Endodermal cell (in vitro differentiated cells): ENCODE measurements around the gene SFMBT2. TPM values are rescaled to one million over a fixed set of nuclear protein-coding genes. Genes with fewer than 3 reads are reported as not detected.

Experiments used
- DNase-seq: peaks from one replicate; pipeline ENCODE4 v3.0.0-alpha.2; 2017
- H3K27ac ChIP-seq: 2 replicates; pipeline ENCODE4 v1.5.1; 2013; ENCODE audit warnings: mild to moderate bottlenecking, low read depth, low read length, moderate library complexity
- H3K27me3 ChIP-seq: 2 replicates; pipeline ENCODE4 v1.6.1; 2013; ENCODE audit warnings: mild to moderate bottlenecking, low read length, moderate library complexity; ENCODE audit not compliant: insufficient read depth, control insufficient read depth, poor library complexity, severe bottlenecking
- H3K36me3 ChIP-seq: 2 replicates; pipeline ENCODE4 v1.7.0; 2013; ENCODE audit warnings: mild to moderate bottlenecking, low read length, moderate library complexity; ENCODE audit not compliant: control insufficient read depth, insufficient read depth
- H3K4me1 ChIP-seq: one replicate; pipeline ENCODE4 v1.7.0; 2013; ENCODE audit warnings: low read length; ENCODE audit not compliant: control insufficient read depth, insufficient read depth
- H3K4me3 ChIP-seq: 2 replicates; pipeline ENCODE4 v1.5.1; 2013; ENCODE audit warnings: mild to moderate bottlenecking, low read length, moderate library complexity
- H3K9ac ChIP-seq: 2 replicates; pipeline ENCODE4 v1.6.1; 2013; ENCODE audit warnings: mild to moderate bottlenecking, low read length, moderate library complexity; ENCODE audit not compliant: poor library complexity, severe bottlenecking; ENCODE audit errors: extremely low read depth
- H3K9me3 ChIP-seq: 2 replicates; pipeline ENCODE4 v1.6.1; 2013; ENCODE audit warnings: mild to moderate bottlenecking, low read length, moderate library complexity; ENCODE audit not compliant: control insufficient read depth
- H3K27ac Mint-ChIP-seq: 2 replicates; pipeline ENCODE4 v1.8.0; 2020; ENCODE audit warnings: mixed read lengths
- H3K27me3 Mint-ChIP-seq: 2 replicates; pipeline ENCODE4 v1.8.0; 2021; ENCODE audit warnings: mild to moderate bottlenecking, mixed read lengths; ENCODE audit not compliant: insufficient read depth
- H3K36me3 Mint-ChIP-seq: 2 replicates; pipeline ENCODE4 v1.8.0; 2020; ENCODE audit warnings: low read depth, mixed read lengths
- H3K4me1 Mint-ChIP-seq: 2 replicates; pipeline ENCODE4 v1.8.0; 2020; ENCODE audit warnings: mixed read lengths
- H3K4me3 Mint-ChIP-seq: 2 replicates; pipeline ENCODE4 v1.8.0; 2020; ENCODE audit warnings: mild to moderate bottlenecking, moderate library complexity, mixed read lengths
- H3K9me3 Mint-ChIP-seq: 2 replicates; pipeline ENCODE4 v1.8.0; 2020; ENCODE audit warnings: mild to moderate bottlenecking, mixed read lengths
- WGBS, 2 experiments: methylation state at CpG; one replicate each; pipeline versions ENCODE4 v1.1.5 to v1.1.7; 2013; ENCODE audit warnings: missing lambda C conversion rate in 2 of 2, mixed read lengths in 1 of 2; ENCODE audit not compliant: insufficient coverage in 1 of 2, insufficient read length in 1 of 2; 5-methylcytosine and 5-hydroxymethylcytosine counted together
- total RNA-seq, 2 donors: library from RNA; stranded (reverse); fragmentation: NEBNext Ultra II Directional in 1 of 2; extraction: Animal tissue kit (Norgen Biotek cat#: 25700) in 1 of 2; gene quantifications; 2 replicates in 1 of 2; 3 replicates in 1 of 2; pipeline ENCODE4 v1.2.1, GENCODE V29; 2021
- TF ChIP-seq, protein P1 (sequence below): fragments of 200-600 bp; sonication (generic); conservative IDR thresholded peaks from 2 replicates; pipeline ENCODE4 v1.5.0; 2021; ENCODE audit warnings: antibody characterized with exemption, mild to moderate bottlenecking

The SFMBT2 gene
- total RNA-seq, 2 donors from 2014 or later, result 3.9 to 5.3 TPM

- H3K9me3 ChIP-seq, result no peaks in the 10 kb centered on the region
- no peak overlapping the region for H3K4me3 Mint-ChIP-seq
- no peaks in the 10 kb centered on the region for H3K36me3 ChIP-seq
- H3K4me1 ChIP-seq, result no peaks in the 10 kb centered on the region
- H3K27me3 ChIP-seq, result no peaks in the 10 kb centered on the region
- DNase-seq, result no peak
- H3K4me1 Mint-ChIP-seq, result peaks cover 6% of the 10 kb centered on the region
- no peak overlapping the region for H3K27ac Mint-ChIP-seq
- WGBS, 2 experiments, result 90 to 100% methylated on average over 2 to 4 of the region's 4 CpGs
- no peak overlapping the region for H3K4me3 ChIP-seq
- no peaks in the 10 kb centered on the region for H3K36me3 Mint-ChIP-seq
- no peaks in the 10 kb centered on the region for H3K9me3 Mint-ChIP-seq
- H3K27me3 Mint-ChIP-seq, result peaks cover 3% of the 10 kb centered on the region
- TF ChIP-seq, protein P1, sequence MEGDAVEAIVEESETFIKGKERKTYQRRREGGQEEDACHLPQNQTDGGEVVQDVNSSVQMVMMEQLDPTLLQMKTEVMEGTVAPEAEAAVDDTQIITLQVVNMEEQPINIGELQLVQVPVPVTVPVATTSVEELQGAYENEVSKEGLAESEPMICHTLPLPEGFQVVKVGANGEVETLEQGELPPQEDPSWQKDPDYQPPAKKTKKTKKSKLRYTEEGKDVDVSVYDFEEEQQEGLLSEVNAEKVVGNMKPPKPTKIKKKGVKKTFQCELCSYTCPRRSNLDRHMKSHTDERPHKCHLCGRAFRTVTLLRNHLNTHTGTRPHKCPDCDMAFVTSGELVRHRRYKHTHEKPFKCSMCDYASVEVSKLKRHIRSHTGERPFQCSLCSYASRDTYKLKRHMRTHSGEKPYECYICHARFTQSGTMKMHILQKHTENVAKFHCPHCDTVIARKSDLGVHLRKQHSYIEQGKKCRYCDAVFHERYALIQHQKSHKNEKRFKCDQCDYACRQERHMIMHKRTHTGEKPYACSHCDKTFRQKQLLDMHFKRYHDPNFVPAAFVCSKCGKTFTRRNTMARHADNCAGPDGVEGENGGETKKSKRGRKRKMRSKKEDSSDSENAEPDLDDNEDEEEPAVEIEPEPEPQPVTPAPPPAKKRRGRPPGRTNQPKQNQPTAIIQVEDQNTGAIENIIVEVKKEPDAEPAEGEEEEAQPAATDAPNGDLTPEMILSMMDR, result no peak
- no peak overlapping the region for H3K27ac ChIP-seq
- H3K9ac ChIP-seq, result no peak overlapping the region
Observed at GRCh38 chr10:7151538-7151937, 259.3 kb downstream of the SFMBT2 start.

DNA sequence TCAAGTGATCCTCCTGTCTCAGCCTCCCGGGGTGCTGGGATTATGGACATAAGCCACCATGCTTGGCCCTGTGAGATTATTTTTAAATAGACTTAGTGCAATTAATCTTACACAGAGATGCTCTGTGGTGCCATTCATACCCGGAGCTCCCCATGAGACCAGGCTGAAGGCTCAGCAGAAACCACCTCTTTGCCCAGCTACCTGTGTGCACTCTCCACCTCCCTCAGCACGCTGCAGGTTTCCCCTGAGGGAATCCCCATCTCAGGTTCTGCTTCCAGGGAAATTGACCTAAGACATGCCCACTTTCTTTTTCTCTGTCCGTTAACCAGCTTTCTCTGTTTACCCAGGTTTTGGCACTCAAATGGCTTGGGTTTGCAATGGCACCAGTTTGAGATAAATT lies 260.5 kb downstream of the SFMBT2 start:
- TF ChIP-seq, protein P1, result no peak
- no peaks in the 10 kb centered on the region for H3K9me3 ChIP-seq
- WGBS, 2 experiments, result 89 to 100% methylated on average over 2 to 4 of the region's 4 CpGs

GRCh38 chr10:7146189-7146588 lies 264.6 kb downstream of the SFMBT2 start:
- WGBS, 2 experiments, result 80 to 100% methylated on average over 1 to 3 of the region's 3 CpGs
- H3K36me3 Mint-ChIP-seq, result no peaks in the 10 kb centered on the region
- H3K4me3 Mint-ChIP-seq, result no peak overlapping the region
- H3K27ac Mint-ChIP-seq, result no peak overlapping the region
- H3K9me3 ChIP-seq, result no peaks in the 10 kb centered on the region
- DNase-seq, result no peak
- no peaks in the 10 kb centered on the region for H3K36me3 ChIP-seq
- H3K27ac ChIP-seq, result no peak overlapping the region
- TF ChIP-seq, protein P1, result no peak
- H3K4me3 ChIP-seq, result no peak overlapping the region
- H3K9ac ChIP-seq, result no peak overlapping the region
- H3K27me3 Mint-ChIP-seq, result peaks cover 6% of the 10 kb centered on the region
- peaks cover 2% of the 10 kb centered on the region for H3K4me1 Mint-ChIP-seq
- no peaks in the 10 kb centered on the region for H3K9me3 Mint-ChIP-seq
- H3K4me1 ChIP-seq, result no peaks in the 10 kb centered on the region
- H3K27me3 ChIP-seq, result no peaks in the 10 kb centered on the region

More for the DNA sequence above, 260.5 kb downstream of the SFMBT2 start:
- Mint-ChIP-seq H3K27ac (no peak overlapping the region), H3K4me1 (peaks cover 2% of the 10 kb centered on the region), H3K27me3 (peaks cover 3% of the 10 kb centered on the region), H3K9me3 (no peaks in the 10 kb centered on the region), H3K36me3 (no peaks in the 10 kb centered on the region), H3K4me3 (no peak overlapping the region)
- no peaks in the 10 kb centered on the region for H3K36me3 ChIP-seq
- H3K27me3 ChIP-seq, result no peaks in the 10 kb centered on the region
- no peaks in the 10 kb centered on the region for H3K4me1 ChIP-seq
- no peak overlapping the region for H3K9ac ChIP-seq
- no peak for DNase-seq
- no peak overlapping the region for H3K27ac ChIP-seq
- no peak overlapping the region for H3K4me3 ChIP-seq
